Fibroblast of villous mesenchyme (primary cell): ENCODE measurements around the gene AFF1. TPM values are rescaled to one million over a fixed set of nuclear protein-coding genes. Genes with fewer than 3 reads are reported as not detected.
A peak's percentile ranks its signal among the peaks of the same experiment; 100 is the strongest.

Source experiments
- DNase-seq: peaks from one replicate; pipeline ENCODE4 v3.0.0-alpha.2; 2010; ENCODE audit warnings: low read depth
- H3K4me3 ChIP-seq: 2 replicates; pipeline ENCODE4 v1.5.1; 2011; ENCODE audit warnings: low read depth, mild to moderate bottlenecking, low read length
- CTCF ChIP-seq: IDR thresholded peaks from 2 replicates; pipeline ENCODE4 v1.5.1; 2012; ENCODE audit warnings: low read depth, mild to moderate bottlenecking, low read length; ENCODE audit not compliant: insufficient read depth
- total RNA-seq: library from RNA; depleted of rRNA; stranded (reverse); fragments of >200 nt; gene quantifications from 2 replicates; pipeline ENCODE4 v1.2.3, GENCODE V29; 2012

The AFF1 gene
- total RNA-seq, 1 donor: 34.1 TPM

GRCh38 chr4:86965019-86965976 is 30.5 kb downstream of the AFF1 start:
- DNase-seq: no peak
- H3K4me3 ChIP-seq: no peak overlapping the region
- no peak for TF ChIP-seq CTCF

- H3K4me3 ChIP-seq: no peak overlapping the region
- TF ChIP-seq CTCF: no peak
- DNase-seq: no peak
Observed at GRCh38 chr4:86967073-86967472, 32.3 kb downstream of the AFF1 start.

- no peak for TF ChIP-seq CTCF
- no peak overlapping the region for H3K4me3 ChIP-seq
- peak; percentile 82 for DNase-seq
Observed at GRCh38 chr4:86967798-86968197, 33.0 kb downstream of the AFF1 start.

- DNase-seq: no peak
- no peak overlapping the region for H3K4me3 ChIP-seq
- TF ChIP-seq CTCF: no peak
Observed at GRCh38 chr4:86968547-86968946, 33.7 kb downstream of the AFF1 start.

GRCh38 chr4:86970447-86971354 is 35.9 kb downstream of the AFF1 start:
- no peak overlapping the region for H3K4me3 ChIP-seq
- DNase-seq: no peak
- TF ChIP-seq CTCF: no peak

- no peak for DNase-seq
- TF ChIP-seq CTCF: no peak
- H3K4me3 ChIP-seq: no peak overlapping the region
Observed at GRCh38 chr4:86971355-86971683, 36.5 kb downstream of the AFF1 start.
